GM12878 (cell line): ENCODE results near the gene ANXA8L1. TPM values are rescaled to one million over a fixed set of nuclear protein-coding genes. Genes with fewer than 3 reads are reported as not detected.

Source experiments
- MEF2A ChIP-seq: IDR thresholded peaks from 2 replicates; pipeline ENCODE4 v1.6.1; 2011; ENCODE audit warnings: low read depth, mild to moderate bottlenecking, low read length, moderate library complexity; ENCODE audit not compliant: insufficient read depth
- RELB ChIP-seq: fragments of 450-650 bp; IDR thresholded peaks from 2 replicates; pipeline ENCODE4 v1.6.1; 2017; ENCODE audit warnings: low read depth, mild to moderate bottlenecking, moderate library complexity
- SIX5 ChIP-seq: IDR thresholded peaks from 2 replicates; pipeline ENCODE4 v1.6.1; 2011; ENCODE audit warnings: mild to moderate bottlenecking, low read depth, low read length, moderate library complexity; ENCODE audit not compliant: severe bottlenecking
- SPI1 ChIP-seq: IDR thresholded peaks from 2 replicates; pipeline ENCODE4 v1.6.1; 2011; ENCODE audit warnings: low read depth, mild to moderate bottlenecking, low read length, moderate library complexity, borderline replicate concordance; ENCODE audit not compliant: insufficient read depth
- ZNF687 ChIP-seq: fragments of 450-650 bp; IDR thresholded peaks from 2 replicates; pipeline ENCODE4 v1.6.1; 2017; ENCODE audit warnings: mild to moderate bottlenecking, moderate library complexity
- polyA plus RNA-seq, 11 experiments: library from polyadenylated mRNA; depleted of rRNA in 4 of 11; unstranded in 6 of 11; stranded (reverse) in 5 of 11; fragments of >200 nt; fragmentation: Nextera tagmentation in 4 of 11; fragmentation: Illumina TruSeq in 1 of 11; extraction: Ambion mirVana in 4 of 11; extraction: Trizol in 1 of 11; gene quantifications; 1 replicate in 1 of 11; 2 replicates in 10 of 11; pipeline versions ENCODE4 v1.2.1 to v1.2.3, GENCODE V29; 2011 to 2016; ENCODE audit warnings: inconsistent platforms in 2 of 11, missing spikeins in 2 of 11, low read depth in 1 of 11
- total RNA-seq, 4 experiments: library from RNA; depleted of rRNA in 3 of 4; stranded (reverse); fragments of >200 nt in 3 of 4; fragmentation: Illumina TruSeq in 1 of 4; extraction: Trizol in 1 of 4; gene quantifications; 2 replicates each; pipeline versions ENCODE4 v1.2.1 to v1.2.3, GENCODE V29; 2013 to 2021
- TF ChIP-seq, protein P1 (sequence below): fragments of 450-650 bp; IDR thresholded peaks from 2 replicates; pipeline ENCODE4 v1.6.1; 2018; ENCODE audit warnings: borderline replicate concordance, mild to moderate bottlenecking; ENCODE audit not compliant: partially characterized antibody

Gene ANXA8L1
- total and polyA plus RNA-seq, 10 of the 15 experiments (the other 5 are each of a cell fraction or from before 2014, with no cell fraction given), result 0.04 to 0.49 (median 0.22) TPM; not detected in 3

DNA sequence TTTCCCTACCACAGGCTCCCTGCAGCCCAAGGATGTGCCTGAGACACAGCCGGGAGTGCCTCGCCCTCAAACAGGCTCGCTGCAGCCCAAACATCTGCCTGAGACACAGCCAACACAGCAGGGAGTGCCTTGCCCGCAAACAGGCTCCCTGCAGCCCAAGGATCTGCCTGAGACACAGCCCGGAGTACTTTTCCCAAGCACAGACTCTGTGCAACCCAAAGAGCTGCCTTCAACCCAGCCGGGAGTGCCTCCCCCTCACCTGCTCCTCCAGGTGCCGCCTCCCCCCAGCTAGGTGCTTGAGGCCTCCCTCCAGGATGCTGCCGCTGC, 45.9 kb upstream of the ANXA8L1 start (continued):
- TF ChIP-seq, protein P1, sequence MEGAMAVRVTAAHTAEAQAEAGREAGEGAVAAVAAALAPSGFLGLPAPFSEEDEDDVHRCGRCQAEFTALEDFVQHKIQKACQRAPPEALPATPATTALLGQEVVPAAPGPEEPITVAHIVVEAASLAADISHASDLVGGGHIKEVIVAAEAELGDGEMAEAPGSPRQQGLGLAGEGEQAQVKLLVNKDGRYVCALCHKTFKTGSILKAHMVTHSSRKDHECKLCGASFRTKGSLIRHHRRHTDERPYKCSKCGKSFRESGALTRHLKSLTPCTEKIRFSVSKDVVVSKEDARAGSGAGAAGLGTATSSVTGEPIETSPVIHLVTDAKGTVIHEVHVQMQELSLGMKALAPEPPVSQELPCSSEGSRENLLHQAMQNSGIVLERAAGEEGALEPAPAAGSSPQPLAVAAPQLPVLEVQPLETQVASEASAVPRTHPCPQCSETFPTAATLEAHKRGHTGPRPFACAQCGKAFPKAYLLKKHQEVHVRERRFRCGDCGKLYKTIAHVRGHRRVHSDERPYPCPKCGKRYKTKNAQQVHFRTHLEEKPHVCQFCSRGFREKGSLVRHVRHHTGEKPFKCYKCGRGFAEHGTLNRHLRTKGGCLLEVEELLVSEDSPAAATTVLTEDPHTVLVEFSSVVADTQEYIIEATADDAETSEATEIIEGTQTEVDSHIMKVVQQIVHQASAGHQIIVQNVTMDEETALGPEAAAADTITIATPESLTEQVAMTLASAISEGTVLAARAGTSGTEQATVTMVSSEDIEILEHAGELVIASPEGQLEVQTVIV, result no peak
- TF ChIP-seq SPI1 (no peak), RELB (no peak), SIX5 (no peak), MEF2A (no peak), ZNF687 (no peak)
